Measurements from ENCODE around the gene BMAL1. TPM values are rescaled to one million over a fixed set of nuclear protein-coding genes. Genes with fewer than 3 reads are reported as not detected.

The BMAL1 gene
- total RNA-seq, 1 experiment from 2014 or later, result 3.3 TPM

- no CpG with 5 or more reads among the region's 6 CpGs for whole genome bisulfite sequencing (ENCODE audit: extremely low coverage, insufficient read length, low lambda C conversion rate)
- Histone ChIP-seq H4K20me1 (ENCODE audit: control insufficient read depth, insufficient read depth, insufficient read length) (no peaks in the 10 kb centered on the region), H2BK5ac (ENCODE audit: insufficient read length, low read length) (no peak overlapping the region), H2BK120ac (ENCODE audit: low read depth, low read length, poor library complexity, severe bottlenecking) (no peak overlapping the region), H4K5ac (ENCODE audit: insufficient read length, low read depth, low read length) (no peak overlapping the region), H3K14ac (ENCODE audit: insufficient read depth, low read length) (no peak overlapping the region), H3K56ac (ENCODE audit: insufficient read length, low read depth, low read length) (no peak overlapping the region), H4K8ac (replicated peaks; ENCODE audit: insufficient read length, low read depth, low read length) (no peak overlapping the region), H3K23ac (ENCODE audit: insufficient read length, low read depth, low read length) (no peak overlapping the region), H4K91ac (ENCODE audit: insufficient read length, low read depth, low read length) (no peak overlapping the region), H2AFZ (ENCODE audit: low read length) (no peak overlapping the region), H3K79me1 (ENCODE audit: insufficient read depth, low read depth, low read length, poor library complexity, severe bottlenecking) (no peaks in the 10 kb centered on the region), H2BK15ac (ENCODE audit: low read depth, low read length) (no peak overlapping the region), H3T11ph (ENCODE audit: low read length) (no peak overlapping the region), H3K4ac (ENCODE audit: low read depth, low read length) (no peak overlapping the region), H3K4me1 (ENCODE audit: insufficient read depth, low read length) (peaks cover 2% of the 10 kb centered on the region; the same call in 1 of the 2 replicates), H2BK20ac (ENCODE audit: low read depth, low read length, poor library complexity, severe bottlenecking) (no peak overlapping the region), H2AK5ac (ENCODE audit: insufficient read length, low read length) (no peak overlapping the region), H3K9me3 (ENCODE audit: control insufficient read depth, low read depth, low read length) (no peaks in the 10 kb centered on the region), H3K23me2 (ENCODE audit: insufficient read length, low read depth, low read length, poor library complexity, severe bottlenecking) (no peaks in the 10 kb centered on the region), H2BK12ac (ENCODE audit: insufficient read length, low read depth, low read length) (no peak overlapping the region), H3K27me3 (ENCODE audit: insufficient read depth, low read length) (no peaks in the 10 kb centered on the region), H3K27ac (ENCODE audit: insufficient read length, low read depth, low read length) (no peak overlapping the region), H3K9ac (ENCODE audit: extremely low read depth, insufficient read length, low read length) (no peak overlapping the region), H3K79me2 (ENCODE audit: insufficient read depth, low read length) (no peaks in the 10 kb centered on the region), H3K18ac (ENCODE audit: insufficient read length, low read depth, low read length) (no peak overlapping the region), H3K4me2 (ENCODE audit: insufficient read depth, insufficient read length, low read length) (no peak overlapping the region)
- H3K36me3 Mint-ChIP-seq (ENCODE audit: insufficient read depth in 1 of 3, low read depth in 3 of 3), result no peaks in the 10 kb centered on the region
- no peak for DNase-seq
- no peaks in the 10 kb centered on the region for H3K9me3 Mint-ChIP-seq
- TF ChIP-seq CTCF (conservative IDR thresholded peaks at IDR 0.05), result no peak
- H3K27ac Mint-ChIP-seq, result no peak overlapping the region
- no peak overlapping the region for H3K4me3 Mint-ChIP-seq
- H3K27me3 Mint-ChIP-seq (ENCODE audit: low read depth), result peaks cover 11% of the 10 kb centered on the region
- peaks cover 2 to 7% of the 10 kb centered on the region in 2 experiments; a peak in 3 of 4 replicates for H3K4me1 Mint-ChIP-seq
Measured at GRCh38 chr11:13358596-13359270, 81.1 kb downstream of the BMAL1 start.
